AG04449 (cell line): ENCODE data around the gene CSNK2A2.

ENCODE experiments used
- CTCF ChIA-PET: fragments of 350-600 bp; formaldehyde crosslinking; extraction: SDS; loops from one replicate; lab custom pipeline; 2021; ENCODE audit warnings: antibody characterized with exemption; lab: Yijun Ruan, JAX
- POLR2A ChIA-PET: fragments of 400-600, 350-600 bp; formaldehyde crosslinking; extraction: SDS; loops from one replicate; lab custom pipeline; 2020; ENCODE audit warnings: antibody characterized with exemption, inconsistent platforms; lab: Yijun Ruan, JAX
- DNase-seq: peaks from one replicate; pipeline ENCODE4 v3.0.0-alpha.2; 2010; ENCODE audit warnings: low read depth, low spot score
- H3K4me3 ChIP-seq: 2 replicates; pipeline ENCODE4 v1.5.1; 2011; ENCODE audit warnings: low read depth, mild to moderate bottlenecking, control low read depth, low read length
- TF ChIP-seq, protein P1 (sequence below): IDR thresholded peaks from one replicate; pipeline ENCODE4 v1.5.1; 2011; ENCODE audit warnings: mild to moderate bottlenecking, moderate library complexity, low read length, control low read depth, inconsistent platforms; ENCODE audit not compliant: insufficient read depth; ENCODE audit errors: missing control alignments

The CSNK2A2 gene

DNA sequence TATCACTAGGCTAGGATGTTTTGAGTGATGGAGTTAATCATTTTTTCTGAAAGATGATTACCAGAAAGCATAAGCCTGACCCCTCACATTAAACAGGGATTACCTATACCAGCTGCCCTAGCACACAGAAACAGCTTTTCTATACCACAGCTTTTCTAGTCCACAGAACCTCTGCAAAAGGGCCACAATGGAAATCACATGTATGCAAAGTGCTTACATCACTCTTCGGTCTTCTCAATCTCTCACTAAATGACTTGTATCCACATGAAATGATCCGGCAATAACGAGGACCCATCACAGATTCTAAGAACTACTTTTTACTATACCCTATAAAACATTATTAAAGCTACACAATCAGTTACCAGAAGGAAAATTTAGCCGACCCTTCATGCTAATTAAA lies 2.6 kb downstream of the CSNK2A2 start:
- CTCF ChIA-PET: interaction anchor here (1.5 kb wide), 1 partner anchor 9 kb away, joined by 6 read pairs; no protein-coding TSS in a partner anchor

DNA sequence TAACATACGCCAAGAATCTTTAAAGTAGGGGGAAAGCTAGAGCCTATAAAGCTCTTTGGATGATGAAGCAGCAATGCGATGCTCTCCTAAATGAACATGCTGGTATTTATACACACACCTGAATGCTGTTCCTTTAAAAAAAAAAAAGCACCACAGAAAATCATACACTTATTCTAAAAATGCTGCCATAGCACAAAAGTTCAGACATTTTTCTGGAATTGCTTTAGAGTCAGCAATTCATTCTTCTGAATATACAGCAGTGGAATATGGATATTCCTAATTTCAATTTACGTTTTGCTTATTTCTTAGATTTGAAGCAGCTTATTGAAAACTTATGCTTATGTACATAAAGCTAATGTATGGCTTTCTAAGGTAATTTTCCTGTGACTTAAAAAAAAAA lies 3.1 kb downstream of the CSNK2A2 start:
- ChIA-PET CTCF (interaction anchor here (1.5 kb wide), 1 partner anchor 8 kb away, joined by 6 read pairs; no protein-coding TSS in a partner anchor), POLR2A (no interaction called here)

More for the DNA sequence above, 2.6 kb downstream of the CSNK2A2 start:
- POLR2A ChIA-PET: no interaction called here
- H3K4me3 ChIP-seq: no peak overlapping the region
- DNase-seq: no peak
- TF ChIP-seq, protein P1, sequence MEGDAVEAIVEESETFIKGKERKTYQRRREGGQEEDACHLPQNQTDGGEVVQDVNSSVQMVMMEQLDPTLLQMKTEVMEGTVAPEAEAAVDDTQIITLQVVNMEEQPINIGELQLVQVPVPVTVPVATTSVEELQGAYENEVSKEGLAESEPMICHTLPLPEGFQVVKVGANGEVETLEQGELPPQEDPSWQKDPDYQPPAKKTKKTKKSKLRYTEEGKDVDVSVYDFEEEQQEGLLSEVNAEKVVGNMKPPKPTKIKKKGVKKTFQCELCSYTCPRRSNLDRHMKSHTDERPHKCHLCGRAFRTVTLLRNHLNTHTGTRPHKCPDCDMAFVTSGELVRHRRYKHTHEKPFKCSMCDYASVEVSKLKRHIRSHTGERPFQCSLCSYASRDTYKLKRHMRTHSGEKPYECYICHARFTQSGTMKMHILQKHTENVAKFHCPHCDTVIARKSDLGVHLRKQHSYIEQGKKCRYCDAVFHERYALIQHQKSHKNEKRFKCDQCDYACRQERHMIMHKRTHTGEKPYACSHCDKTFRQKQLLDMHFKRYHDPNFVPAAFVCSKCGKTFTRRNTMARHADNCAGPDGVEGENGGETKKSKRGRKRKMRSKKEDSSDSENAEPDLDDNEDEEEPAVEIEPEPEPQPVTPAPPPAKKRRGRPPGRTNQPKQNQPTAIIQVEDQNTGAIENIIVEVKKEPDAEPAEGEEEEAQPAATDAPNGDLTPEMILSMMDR: no peak

DNA sequence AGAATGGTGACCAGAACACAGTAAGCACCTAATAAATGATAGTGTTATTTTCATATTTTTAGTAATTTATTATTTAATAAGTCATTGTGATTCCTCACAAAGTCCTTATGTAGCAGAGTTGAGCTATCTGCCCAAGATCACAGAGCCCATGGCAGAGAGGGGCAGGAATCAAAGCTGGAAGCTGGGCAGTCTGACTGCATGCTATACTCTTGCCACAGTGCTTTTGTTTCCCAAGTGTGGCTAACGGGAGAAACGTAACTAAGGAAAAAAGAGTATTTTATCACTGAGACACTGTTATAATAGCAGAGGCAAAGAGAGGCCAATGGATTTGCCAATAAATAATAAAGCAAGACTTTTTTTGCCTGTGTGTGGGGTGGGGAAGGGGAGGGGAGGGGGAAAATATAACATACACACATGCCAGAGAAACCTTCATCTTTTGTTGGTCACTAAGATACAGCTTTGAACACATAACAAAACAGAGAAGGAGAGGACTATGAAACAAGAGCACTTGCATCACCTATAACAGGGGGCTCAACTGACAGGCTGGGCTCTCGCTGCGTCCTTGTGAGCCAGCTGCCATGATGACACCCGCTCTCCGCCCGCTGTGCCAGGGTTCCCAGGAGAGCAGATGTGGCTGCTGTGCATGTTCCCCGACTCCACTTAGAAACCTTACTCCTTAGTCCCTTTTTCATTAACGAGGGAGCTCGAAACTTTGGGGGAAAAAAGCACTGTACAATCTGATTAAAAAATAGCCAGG lies 10.1 kb downstream of the CSNK2A2 start:
- no peak for DNase-seq
- ChIA-PET CTCF (interaction anchor here (1.9 to 2.6 kb wide), 2 partner anchors 8 to 11 kb away, joined by 6 to 8 read pairs; no protein-coding TSS in a partner anchor), POLR2A (no interaction called here)
- H3K4me3 ChIP-seq: no peak overlapping the region
- TF ChIP-seq, protein P1: no peak

More for the DNA sequence above, 3.1 kb downstream of the CSNK2A2 start:
- no peak for DNase-seq
- H3K4me3 ChIP-seq: no peak overlapping the region
- TF ChIP-seq, protein P1: no peak

DNA sequence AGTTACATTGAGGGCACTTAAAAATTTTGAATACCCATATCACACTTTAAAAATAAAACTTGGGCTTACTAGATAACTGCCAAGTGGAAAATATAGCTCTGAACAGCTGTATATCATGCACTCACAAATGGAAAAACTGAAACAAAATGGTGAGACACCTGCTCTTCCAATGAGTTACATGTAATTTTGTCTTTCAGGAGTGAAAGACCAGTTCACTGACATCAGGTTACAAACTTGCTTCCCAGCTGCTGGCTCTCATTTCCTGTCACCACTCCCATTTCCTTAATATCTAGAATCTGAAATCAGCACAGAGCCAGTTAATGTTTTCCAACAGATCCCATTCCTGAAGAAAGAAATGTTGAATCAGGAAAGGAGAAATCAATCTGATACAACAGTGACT lies 10.8 kb downstream of the CSNK2A2 start:
- POLR2A ChIA-PET: no interaction called here

DNA sequence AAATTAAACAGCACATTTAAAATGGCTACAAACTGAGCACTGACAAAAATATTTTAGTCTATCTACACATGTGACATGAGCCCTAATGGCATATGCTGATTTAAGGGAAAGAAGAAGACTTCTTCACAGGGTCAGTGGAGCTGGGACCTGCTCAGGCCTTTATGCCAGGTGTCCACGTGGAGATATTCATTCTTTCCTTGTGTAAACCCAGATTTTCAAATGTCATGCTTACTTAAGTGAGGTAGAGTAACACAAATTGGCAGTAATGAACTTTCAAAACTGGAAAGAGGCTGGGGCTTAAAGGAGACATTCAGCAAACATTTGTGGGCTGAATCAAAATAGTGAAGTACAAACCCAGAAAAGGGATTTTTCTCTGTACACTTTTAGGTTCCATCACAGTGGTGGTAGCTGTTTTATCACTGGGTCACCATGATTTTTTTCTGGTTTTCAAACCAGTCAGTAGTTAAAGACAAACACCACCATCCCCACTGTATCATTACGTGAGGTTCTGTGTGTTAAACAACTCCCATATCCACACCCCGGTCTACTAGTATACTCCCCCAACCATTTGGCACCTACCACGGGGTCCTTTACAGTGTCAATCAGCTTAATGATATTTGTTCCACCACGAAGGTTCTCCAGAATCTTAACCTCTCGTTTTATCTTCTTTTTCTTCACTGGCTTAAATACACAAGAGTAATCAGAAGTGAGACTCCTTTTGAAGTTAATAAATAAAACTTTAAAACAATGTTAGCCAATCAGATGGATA lies 11.5 kb downstream of the CSNK2A2 start:
- ChIA-PET CTCF (interaction anchor here (0.7 to 1.9 kb wide), 3 partner anchors 9 to 544 kb away, joined by 3 to 8 read pairs (median 6); no protein-coding TSS in a partner anchor), POLR2A (no interaction called here)
- TF ChIP-seq, protein P1: no peak
- H3K4me3 ChIP-seq: no peak overlapping the region
- DNase-seq: no peak

More for the DNA sequence above, 10.8 kb downstream of the CSNK2A2 start:
- no peak for DNase-seq
- CTCF ChIA-PET: interaction anchor here (1.7 to 1.9 kb wide), 2 partner anchors 8 to 10 kb away, joined by 6 to 8 read pairs; no protein-coding TSS in a partner anchor
- TF ChIP-seq, protein P1: no peak
- H3K4me3 ChIP-seq: no peak overlapping the region
